Upper lobe of left lung (tissue), 6 donors: ENCODE data around the gene PLA2G4D. TPM values are rescaled to one million over a fixed set of nuclear protein-coding genes. Genes with fewer than 3 reads are reported as not detected.

Experiments used
- ATAC-seq, 2 donors: fragments of 200-7000 bp; cut with Tn5 transposase; one replicate each; pipeline ENCODE4 v1.9.1; 2022; ENCODE audit warnings: mild to moderate bottlenecking in 2 of 2, moderate library complexity in 2 of 2; ENCODE audit not compliant: low FRiP score in 2 of 2
- DNase-seq, 2 donors: peaks; one replicate each; pipeline ENCODE4 v3.0.0-alpha.2; 2019 to 2020
- H3K27ac ChIP-seq, 4 donors: fragments of 200-600 bp; sonication (generic); one replicate each; pipeline ENCODE4 v1.5.1; 2016 to 2019
- H3K27me3 ChIP-seq, 4 donors: fragments of 200-600 bp; sonication (generic); one replicate each; pipeline ENCODE4 v1.5.1; 2017 to 2019
- H3K36me3 ChIP-seq, 4 donors: fragments of 200-600 bp; sonication (generic); one replicate each; pipeline ENCODE4 v1.5.1; 2016 to 2019
- H3K4me1 ChIP-seq, 4 donors: fragments of 200-600 bp; sonication (generic); one replicate each; pipeline ENCODE4 v1.5.1; 2018 to 2019
- H3K4me3 ChIP-seq, 4 donors: fragments of 200-600 bp; sonication (generic); one replicate each; pipeline ENCODE4 v1.5.1; 2017 to 2019; ENCODE audit warnings: mild to moderate bottlenecking in 2 of 4, moderate library complexity in 1 of 4
- H3K9me3 ChIP-seq, 4 donors: fragments of 200-600 bp; sonication (generic); one replicate each; pipeline ENCODE4 v1.5.1; 2018 to 2019
- EP300 ChIP-seq, 4 donors: sonication (generic); formaldehyde crosslinking; IDR thresholded peaks; one replicate each; pipeline ENCODE4 v1.5.1; 2017; ENCODE audit warnings: antibody characterized with exemption in 4 of 4, control low read depth in 2 of 4
- POLR2A ChIP-seq, 4 donors: fragments of 450-650 bp; IDR thresholded peaks; one replicate each; pipeline ENCODE4 v1.5.1; 2016 to 2017; ENCODE audit warnings: antibody characterized with exemption in 4 of 4, mild to moderate bottlenecking in 2 of 4
- POLR2AphosphoS5 ChIP-seq, 2 donors: sonication (generic); formaldehyde crosslinking; IDR thresholded peaks; one replicate each; pipeline ENCODE4 v1.5.1; 2017; ENCODE audit warnings: antibody characterized with exemption in 2 of 2
- WGBS, 2 donors: methylation state at CpG; one replicate each; pipeline ENCODE4 v1.1.5; 2017 to 2018; 5-methylcytosine and 5-hydroxymethylcytosine counted together
- total RNA-seq, 6 donors: library from RNA; depleted of rRNA in 4 of 6; stranded (reverse); fragments of >200 nt in 4 of 6; gene quantifications; one replicate each; pipeline versions ENCODE4 v1.1.0 to v1.2.1, GENCODE V29; 2016 to 2021
- TF ChIP-seq, protein P1 (sequence below), 6 experiments: fragments of 450-650 bp in 4 of 6; fragments of 200-600 bp in 2 of 6; sonication (generic) in 2 of 6; IDR thresholded peaks; one replicate each; pipeline ENCODE4 v1.5.1; 2016 to 2019; ENCODE audit warnings: antibody characterized with exemption in 6 of 6
- donor health status: DM: no; HTN: no; CAD: no; lungs with moderate emphysema.
- donor health status: DM: no; HTN: yes; CAD: no; lungs with severe emphysema.

PLA2G4D gene
- total RNA-seq, 6 donors from 2014 or later, result not detected

DNA sequence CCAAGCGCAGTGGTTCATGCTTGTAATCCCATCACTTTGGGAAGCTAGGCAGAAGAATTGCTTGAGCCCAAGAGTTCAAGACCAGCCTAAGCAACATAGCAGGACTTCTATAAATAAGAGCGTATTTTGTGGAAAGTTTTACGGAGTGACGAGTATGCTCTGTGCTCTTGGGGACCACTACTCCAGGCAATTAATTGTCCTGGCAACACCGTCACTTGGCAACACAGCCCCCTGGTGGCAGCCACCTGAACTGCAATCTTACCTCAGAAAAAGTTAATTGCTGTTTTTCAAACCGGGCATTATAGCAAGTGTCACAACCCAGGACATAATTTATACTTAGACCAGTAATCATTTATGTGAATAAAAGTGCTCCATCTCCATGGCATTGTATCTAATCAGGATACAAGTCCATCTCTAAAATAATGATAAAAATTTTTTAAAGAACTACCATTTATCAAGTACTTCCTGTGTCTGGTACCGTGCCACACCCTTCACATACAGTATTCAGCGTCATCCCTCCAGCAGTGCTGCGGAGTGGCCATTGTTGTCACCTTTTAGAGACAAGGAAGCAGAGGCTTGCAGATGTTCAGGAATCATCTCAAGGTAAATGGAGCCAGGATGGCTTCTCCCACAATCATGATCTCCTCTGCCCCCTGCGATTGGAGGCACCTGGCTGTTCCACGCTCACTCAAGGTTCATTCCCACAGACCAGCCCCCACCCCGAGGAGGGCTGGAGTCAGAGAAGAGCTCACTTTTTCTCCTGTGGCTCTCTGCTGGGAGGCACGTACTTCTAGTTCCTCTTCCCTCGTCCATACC, 34.5 kb downstream of the PLA2G4D start:
- no peak overlapping the region for H3K27ac ChIP-seq
- H3K4me3 ChIP-seq, result no peak overlapping the region
- no peaks in the 10 kb centered on the region for H3K36me3 ChIP-seq
- DNase-seq, result peak in 1 of 2 donors; percentile 63
- WGBS, 2 donors, result 45 to 46% methylated on average over 13 to 14 of the region's 14 CpGs
- peaks cover 6 to 18% (median 13%) of the 10 kb centered on the region in 4 donors for H3K4me1 ChIP-seq
- no peaks in the 10 kb centered on the region for H3K27me3 ChIP-seq
- TF ChIP-seq, protein P1, sequence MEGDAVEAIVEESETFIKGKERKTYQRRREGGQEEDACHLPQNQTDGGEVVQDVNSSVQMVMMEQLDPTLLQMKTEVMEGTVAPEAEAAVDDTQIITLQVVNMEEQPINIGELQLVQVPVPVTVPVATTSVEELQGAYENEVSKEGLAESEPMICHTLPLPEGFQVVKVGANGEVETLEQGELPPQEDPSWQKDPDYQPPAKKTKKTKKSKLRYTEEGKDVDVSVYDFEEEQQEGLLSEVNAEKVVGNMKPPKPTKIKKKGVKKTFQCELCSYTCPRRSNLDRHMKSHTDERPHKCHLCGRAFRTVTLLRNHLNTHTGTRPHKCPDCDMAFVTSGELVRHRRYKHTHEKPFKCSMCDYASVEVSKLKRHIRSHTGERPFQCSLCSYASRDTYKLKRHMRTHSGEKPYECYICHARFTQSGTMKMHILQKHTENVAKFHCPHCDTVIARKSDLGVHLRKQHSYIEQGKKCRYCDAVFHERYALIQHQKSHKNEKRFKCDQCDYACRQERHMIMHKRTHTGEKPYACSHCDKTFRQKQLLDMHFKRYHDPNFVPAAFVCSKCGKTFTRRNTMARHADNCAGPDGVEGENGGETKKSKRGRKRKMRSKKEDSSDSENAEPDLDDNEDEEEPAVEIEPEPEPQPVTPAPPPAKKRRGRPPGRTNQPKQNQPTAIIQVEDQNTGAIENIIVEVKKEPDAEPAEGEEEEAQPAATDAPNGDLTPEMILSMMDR (IDR thresholded peaks at IDR 0.05), result peak; percentile 74 to 90 (median 86)
- no peak for TF ChIP-seq POLR2AphosphoS5 (IDR thresholded peaks at IDR 0.05)
- H3K9me3 ChIP-seq, result no peaks in the 10 kb centered on the region
- peak in 1 of 2 donors; percentile 51 for ATAC-seq

DNA sequence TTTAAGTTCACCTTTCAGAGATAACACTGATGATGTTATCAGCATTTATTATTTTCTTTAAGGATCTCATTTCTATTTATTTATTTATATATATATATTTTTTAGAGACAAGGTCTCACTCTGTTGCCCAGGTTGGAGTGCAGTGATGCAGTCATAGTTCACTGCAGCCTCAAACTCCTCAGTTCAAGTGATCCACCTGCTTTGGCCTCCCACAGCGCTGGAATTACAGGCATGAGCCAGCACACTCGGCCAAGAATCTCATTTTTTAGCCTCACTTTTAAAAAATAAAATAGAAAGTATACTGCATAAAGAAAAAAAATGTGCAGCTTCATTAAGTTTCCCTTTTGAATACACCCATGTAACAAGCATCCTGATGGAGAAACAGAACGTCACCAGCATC, 35.6 kb downstream of the PLA2G4D start:
- 78 to 79% methylated on average over 3 of the region's 3 CpGs for WGBS, 2 donors
- no peak overlapping the region for H3K4me3 ChIP-seq
- H3K4me1 ChIP-seq, result peaks cover 6 to 18% (median 16%) of the 10 kb centered on the region in 4 donors
- no peaks in the 10 kb centered on the region for H3K27me3 ChIP-seq
- TF ChIP-seq POLR2AphosphoS5 (IDR thresholded peaks at IDR 0.05) (no peak), POLR2A (IDR thresholded peaks at IDR 0.05) (no peak), EP300 (IDR thresholded peaks at IDR 0.05) (no peak)
- TF ChIP-seq, protein P1 (IDR thresholded peaks at IDR 0.05), result no peak
- no peaks in the 10 kb centered on the region for H3K36me3 ChIP-seq
- H3K9me3 ChIP-seq, result no peaks in the 10 kb centered on the region
- ATAC-seq (no peak), DNase-seq (no peak)
- no peak overlapping the region for H3K27ac ChIP-seq

DNA sequence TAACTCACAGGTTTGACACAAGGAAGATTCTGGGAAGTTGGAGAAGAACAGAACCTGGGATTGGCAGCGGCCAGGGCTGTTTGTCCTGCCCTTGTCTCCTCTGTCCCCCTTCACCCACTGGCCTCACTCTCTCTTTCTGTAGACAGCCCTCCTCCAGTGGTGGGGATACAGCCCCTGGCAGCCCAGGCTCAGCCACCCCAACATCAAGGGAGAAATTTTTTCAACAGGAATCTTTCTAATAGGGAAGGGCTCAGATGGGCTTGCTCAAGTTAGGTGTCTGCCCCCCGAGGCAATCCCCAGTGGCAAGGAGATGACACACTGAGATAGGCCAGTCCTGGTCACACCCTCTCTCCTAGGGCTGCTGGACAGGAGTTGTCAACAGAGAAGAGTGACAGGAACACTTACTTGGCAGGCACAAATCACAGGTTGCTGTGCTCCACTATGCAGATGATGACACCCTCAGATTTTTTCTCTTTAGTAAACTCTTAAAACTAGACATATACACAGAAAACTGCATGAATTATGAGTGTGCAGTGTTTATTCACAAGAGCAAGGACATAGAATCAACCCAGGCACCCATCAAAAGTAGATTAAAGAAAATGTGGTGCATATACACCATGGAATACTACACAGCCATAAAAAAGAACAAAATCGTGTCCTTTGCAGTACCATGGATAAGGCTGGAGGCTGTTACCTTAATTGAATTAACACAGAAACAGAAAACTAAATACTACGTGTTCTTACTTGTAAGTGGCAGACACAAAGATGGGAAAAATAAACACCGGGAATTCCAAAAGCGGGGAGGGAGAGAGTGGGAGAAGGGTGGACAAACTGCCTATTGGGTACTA, 36.3 kb downstream of the PLA2G4D start:
- Histone ChIP-seq H3K36me3 (no peaks in the 10 kb centered on the region), H3K27me3 (no peaks in the 10 kb centered on the region), H3K9me3 (no peaks in the 10 kb centered on the region), H3K4me1 (peaks cover 6 to 25% (median 18%) of the 10 kb centered on the region in 4 donors), H3K27ac (peak overlapping the region; percentile 74 to 91 (median 83)), H3K4me3 (no peak overlapping the region)
- no peak for ATAC-seq
- no peak for DNase-seq
- 76 to 84% methylated on average over 5 to 6 of the region's 6 CpGs for WGBS, 2 donors
- TF ChIP-seq EP300 (IDR thresholded peaks at IDR 0.05) (no peak), POLR2A (IDR thresholded peaks at IDR 0.05) (no peak), POLR2AphosphoS5 (IDR thresholded peaks at IDR 0.05) (no peak)
- TF ChIP-seq, protein P1 (IDR thresholded peaks at IDR 0.05), result no peak

DNA sequence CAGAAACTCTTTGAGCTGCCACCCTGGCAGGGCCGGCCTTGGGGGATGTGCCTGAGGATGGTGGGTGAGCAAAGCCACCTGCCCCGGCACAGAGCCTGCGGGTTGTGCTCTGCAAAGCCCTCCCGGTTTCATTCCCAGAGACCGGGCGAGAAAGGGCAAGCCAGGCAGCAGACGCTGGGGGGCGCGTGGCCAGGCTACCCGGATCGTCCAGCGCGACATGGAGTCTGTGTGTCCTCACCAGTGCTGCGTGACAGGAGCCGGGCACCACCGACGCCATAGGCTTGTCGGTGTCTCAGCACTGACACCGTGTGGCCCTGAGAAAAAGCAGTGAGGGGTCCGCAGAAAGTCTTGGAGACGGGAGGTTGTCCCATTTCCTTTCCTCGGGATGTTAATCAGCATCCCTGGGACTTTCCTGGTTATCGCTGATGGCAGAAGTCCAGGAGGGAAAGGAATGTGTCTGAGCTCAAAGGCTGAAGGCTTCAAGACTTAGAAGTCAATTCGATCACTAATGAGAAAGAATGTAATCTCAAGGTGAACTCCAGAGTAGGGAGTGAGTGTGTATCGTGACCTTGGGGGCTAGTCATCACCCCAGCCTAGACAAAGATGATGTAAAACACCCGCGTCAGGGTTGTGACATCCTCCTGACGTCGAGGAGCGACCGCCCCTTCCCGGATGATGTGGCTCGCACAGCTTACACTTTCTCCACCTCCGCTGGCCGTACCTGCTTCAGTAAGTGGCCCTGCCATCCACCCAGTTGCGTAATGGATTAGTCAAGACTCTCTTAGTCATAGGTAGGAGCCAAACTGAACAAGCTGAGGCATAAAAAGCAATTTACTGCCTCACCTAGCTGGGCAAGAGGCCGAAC, 37.2 kb downstream of the PLA2G4D start:
- Histone ChIP-seq H3K36me3 (no peaks in the 10 kb centered on the region), H3K27ac (peak overlapping the region; percentile 74 to 91 (median 83)), H3K9me3 (no peaks in the 10 kb centered on the region), H3K27me3 (no peaks in the 10 kb centered on the region), H3K4me3 (peak overlapping the region in 3 of 4 donors; percentile 22 to 33 (median 26)), H3K4me1 (peaks cover 6 to 28% (median 19%) of the 10 kb centered on the region in 4 donors)
- peak; percentile 91 to 95 for DNase-seq
- 13 to 17% methylated on average over 20 to 37 of the region's 37 CpGs for WGBS, 2 donors
- TF ChIP-seq, protein P1 (IDR thresholded peaks at IDR 0.05), result peak; percentile 34 to 81 (median 72)
- peak in 2 of 4 donors; percentile 71 to 93 for TF ChIP-seq EP300 (IDR thresholded peaks at IDR 0.05)
- peak; percentile 65 to 84 for TF ChIP-seq POLR2AphosphoS5 (IDR thresholded peaks at IDR 0.05)
- peak in 1 of 4 donors; percentile 41 for TF ChIP-seq POLR2A (IDR thresholded peaks at IDR 0.05)
- ATAC-seq, result peak; percentile 83 to 91
